G401.6 (cell line): ENCODE data around the gene PBXIP1.
"Not testable (repeated sequence)": the region's sequence is repeated elsewhere in the genome, so short reads cannot be mapped to it uniquely, and the experiment has no call there.

ENCODE experiments used
- FAIRE-seq: peaks from 2 replicates; lab custom pipeline; 2012; peaks lifted over from hg19 to GRCh38; lab: Jason Lieb, UNC

The PBXIP1 gene

DNA sequence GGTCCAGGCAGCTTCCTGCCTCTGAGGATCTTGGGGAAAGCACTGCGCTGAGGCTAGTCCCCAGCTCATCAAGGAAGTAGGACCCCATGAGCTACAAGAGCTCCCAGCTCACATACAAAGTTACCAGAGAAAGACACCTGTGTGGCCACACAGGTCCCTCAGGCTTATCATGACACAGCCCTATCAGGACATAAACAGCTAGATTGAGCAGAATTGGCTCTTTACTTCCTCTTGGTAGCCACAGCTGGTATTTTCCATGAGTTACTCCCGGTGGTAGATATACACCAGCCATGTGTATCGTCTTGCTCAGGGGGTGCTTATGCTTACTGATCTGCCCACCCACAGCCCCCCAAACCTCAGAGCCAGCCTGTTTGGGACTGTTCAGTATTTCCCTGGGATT lies 38.7 kb upstream of the PBXIP1 start:
- FAIRE-seq = no peak

GRCh38 chr1:154994269-154994587 lies 38.3 kb upstream of the PBXIP1 start:
- no peak for FAIRE-seq

- FAIRE-seq = no peak
Observed at GRCh38 chr1:154993572-154994268, 37.8 kb upstream of the PBXIP1 start, which contains the start of gene LENEP. Gene LENEP (plus strand): TSS chr1:154993586. CDS start chr1:154993608, 22 bp downstream.

- FAIRE-seq = no peak
Observed at GRCh38 chr1:154992721-154993571, 37.0 kb upstream of the PBXIP1 start.

DNA sequence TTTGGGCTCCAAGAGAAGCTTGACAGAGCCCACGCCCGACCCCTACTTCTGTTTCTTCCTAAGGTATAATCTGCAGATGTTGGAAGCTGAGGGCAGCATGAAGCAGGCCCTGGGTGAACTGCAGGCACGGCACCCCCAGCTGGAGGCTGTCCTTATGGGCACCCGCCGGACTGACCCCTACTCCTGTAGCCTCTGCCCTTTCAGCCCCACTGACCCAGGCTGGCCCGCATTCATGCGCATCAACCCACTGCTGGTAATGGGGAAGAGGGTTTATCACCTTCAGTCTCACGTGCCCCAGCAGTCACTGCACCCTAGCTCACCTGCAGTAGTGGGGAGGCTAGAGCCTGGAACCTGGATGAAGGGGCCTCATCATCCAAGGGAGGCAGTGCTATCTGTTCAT lies 34.4 kb upstream of the PBXIP1 start:
- FAIRE-seq = no peak

DNA sequence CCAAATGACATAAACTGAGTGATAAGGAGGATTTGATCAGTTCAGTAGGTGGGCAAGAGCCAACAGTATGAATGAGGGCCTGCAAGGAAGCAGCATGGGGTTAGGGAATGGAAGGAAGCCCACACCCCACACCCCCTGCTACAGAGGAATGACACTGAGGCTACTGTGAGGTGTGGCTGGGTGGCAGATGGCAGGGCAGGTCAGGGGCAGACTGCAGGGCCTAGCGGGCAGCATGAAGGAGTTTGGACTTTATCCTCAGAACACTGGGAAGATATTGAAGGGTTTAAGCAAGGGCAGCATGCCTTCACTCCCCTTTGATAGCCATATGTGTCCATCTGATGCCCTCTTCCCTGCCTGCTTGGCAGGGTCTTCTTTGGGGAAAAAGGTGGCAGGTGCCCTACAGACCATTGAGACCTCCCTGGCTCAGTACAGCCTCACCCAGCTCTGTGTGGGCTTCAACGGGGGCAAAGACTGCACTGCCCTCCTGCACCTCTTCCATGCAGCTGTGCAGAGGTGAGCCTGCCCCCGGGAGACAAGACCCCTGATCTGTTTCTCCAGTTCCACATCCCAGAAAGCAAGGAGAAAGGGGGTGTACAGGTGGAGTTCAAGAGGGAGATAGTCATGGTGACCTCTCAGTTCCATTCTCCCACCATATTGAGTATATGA lies 33.4 kb upstream of the PBXIP1 start:
- no peak for FAIRE-seq

DNA sequence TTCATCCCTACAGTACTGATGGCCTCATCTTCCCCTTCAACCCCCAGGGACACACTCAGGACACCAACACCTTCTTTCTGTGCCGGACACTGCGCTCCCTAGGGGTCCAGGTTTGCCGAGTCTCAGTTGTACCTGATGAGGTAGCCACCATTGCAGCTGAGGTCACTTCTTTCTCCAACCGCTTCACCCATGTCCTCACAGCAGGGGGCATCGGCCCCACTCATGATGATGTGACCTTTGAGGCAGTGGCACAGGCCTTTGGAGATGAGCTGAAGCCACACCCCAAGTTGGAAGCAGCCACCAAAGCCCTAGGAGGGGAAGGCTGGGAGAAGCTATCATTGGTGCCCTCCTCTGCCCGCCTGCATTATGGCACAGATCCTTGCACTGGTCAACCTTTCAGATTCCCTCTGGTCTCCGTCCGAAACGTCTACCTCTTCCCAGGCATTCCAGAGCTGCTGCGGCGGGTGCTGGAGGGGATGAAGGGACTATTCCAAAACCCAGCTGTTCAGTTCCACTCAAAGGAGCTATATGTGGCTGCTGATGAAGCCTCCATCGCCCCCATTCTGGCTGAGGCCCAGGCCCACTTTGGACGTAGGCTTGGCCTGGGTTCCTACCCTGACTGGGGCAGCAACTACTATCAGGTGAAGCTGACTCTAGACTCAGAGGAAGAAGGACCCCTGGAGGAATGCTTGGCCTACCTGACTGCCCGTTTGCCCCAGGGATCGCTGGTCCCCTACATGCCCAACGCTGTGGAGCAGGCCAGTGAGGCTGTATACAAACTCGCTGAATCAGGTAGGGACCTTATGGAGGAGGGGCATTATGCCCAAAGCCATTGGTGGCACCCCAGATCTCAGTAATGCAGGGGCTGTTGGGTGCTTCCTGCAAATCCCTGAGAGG lies 32.4 kb upstream of the PBXIP1 start:
- FAIRE-seq = no peak

DNA sequence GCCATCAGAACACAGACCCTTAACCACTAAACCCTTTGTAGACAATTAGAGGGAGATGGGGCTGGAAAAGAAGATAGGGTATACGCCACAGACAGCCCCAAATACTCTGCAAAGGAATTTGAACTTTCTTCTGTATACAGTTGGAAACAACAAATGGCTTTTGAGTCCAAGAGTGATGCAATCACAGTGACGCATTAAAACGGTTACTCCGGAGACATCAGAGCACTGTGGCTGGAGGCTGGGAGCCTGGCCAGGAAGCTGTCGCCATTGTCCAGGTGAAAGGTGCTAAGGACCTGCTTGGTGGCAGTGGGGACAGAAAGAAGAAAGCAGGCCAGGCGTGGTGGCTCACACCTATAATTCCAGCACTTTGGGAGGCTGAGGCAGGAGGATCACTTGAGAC lies 31.4 kb upstream of the PBXIP1 start:
- FAIRE-seq = no peak

DNA sequence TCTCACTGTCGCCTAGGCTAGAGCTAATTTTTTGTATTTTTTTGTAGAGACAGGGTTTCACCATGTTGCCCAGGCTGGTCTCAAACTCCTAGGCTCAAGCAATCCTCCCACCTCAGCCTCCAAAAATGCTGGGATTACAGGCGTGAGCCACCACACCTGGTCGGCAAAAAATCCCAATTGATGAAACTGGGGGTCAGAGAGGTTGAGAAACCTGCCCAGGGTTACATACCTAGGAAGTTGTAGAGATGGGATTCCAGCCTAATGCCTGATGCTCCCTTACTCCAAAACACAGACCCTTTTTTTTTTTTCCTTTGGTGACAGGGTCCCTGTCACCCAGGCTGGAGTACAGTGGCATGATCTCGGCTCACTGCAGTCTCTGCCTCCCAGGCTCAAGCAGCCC lies 30.8 kb upstream of the PBXIP1 start:
- not testable (repeated sequence) for FAIRE-seq

DNA sequence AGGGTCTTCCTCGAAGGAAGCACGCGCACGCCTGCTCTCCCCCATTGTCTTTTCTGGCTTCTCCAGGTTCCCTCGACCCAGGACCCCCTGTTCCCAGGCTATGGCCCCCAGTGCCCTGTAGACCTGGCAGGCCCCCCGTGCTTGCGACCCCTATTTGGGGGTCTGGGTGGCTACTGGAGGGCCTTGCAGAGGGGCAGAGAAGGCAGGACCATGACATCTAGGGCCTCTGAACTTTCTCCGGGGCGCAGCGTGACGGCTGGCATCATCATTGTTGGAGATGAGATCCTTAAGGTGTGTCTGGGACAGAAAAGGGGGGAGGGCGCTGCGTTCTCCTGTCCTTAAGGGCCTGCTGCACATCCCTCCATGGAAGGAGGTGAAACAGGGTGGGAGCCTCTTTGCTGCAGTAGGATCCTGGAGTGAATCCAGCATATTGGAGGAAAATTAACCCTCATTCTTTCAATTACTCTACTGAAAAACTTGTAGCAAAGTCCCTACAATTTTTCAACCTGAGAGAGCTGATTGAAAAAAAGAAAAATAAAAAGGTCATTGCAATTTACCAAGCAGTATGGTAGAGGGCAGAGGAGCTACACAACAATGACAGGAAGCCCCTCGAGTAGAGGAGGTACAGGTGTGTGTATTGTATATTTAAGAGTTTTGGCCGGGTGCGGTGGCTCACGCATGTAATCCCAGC lies 28.0 kb upstream of the PBXIP1 start:
- no peak for FAIRE-seq

DNA sequence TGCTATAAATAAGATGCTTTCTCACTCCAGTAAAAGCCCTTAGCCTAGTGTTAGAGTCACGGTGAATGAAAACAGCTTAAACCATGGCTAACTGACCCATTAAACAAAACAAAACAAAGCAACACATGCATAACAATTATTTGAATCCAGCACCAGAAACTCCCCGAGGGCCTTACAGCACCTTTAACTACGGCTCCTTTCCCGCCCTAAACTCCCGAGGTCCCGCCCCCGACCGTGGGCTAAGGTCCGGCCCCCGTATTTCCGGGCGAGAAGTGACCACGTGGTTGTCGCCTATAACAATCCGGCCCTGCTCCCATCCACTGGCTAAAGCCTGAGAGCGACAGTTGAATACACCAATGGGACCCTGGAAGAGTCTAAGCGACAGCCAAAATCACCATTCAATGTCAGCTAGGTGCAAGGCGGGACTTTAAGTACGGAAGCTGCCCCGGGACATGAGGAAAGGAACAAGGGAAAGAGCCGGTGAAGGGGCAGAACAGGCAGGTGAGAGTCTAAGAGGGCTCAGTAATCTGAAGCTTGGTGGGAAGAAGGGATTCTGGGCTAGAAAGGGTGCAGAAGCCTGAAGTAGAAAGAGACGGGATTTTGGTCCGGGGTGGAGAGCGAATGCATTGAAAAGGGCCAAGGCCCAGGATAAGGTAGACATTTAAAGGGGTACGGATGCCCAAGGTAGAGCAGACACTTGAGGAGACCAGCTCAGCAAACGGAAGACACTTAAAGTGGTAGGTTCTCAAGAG lies 27.2 kb upstream of the PBXIP1 start, which contains the start of gene FLAD1:
TSS of gene FLAD1 (plus strand) at position 448 of the 752 bp plus-strand sequence. CDS start 351 bp downstream, outside the sequence.
- peak; percentile 97 for FAIRE-seq

DNA sequence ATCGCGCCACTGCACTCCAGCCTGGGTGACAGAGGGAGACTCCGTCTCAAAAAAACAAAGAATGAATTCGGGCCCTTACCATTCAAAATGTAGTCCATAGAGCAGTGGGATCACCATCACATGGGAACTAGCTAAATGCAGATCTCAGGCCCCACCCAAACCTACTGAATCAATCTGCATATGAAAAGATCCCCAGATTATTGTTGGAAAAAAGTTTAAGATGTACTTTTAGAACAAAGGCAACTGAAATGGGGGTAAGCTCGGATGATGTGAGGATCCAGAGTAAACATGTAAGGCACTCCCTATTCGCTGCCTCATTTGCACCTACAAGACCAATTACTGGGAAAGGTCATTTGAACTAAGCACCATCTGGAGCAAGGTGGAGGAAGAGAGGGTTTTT lies 26.4 kb upstream of the PBXIP1 start:
- no peak for FAIRE-seq

DNA sequence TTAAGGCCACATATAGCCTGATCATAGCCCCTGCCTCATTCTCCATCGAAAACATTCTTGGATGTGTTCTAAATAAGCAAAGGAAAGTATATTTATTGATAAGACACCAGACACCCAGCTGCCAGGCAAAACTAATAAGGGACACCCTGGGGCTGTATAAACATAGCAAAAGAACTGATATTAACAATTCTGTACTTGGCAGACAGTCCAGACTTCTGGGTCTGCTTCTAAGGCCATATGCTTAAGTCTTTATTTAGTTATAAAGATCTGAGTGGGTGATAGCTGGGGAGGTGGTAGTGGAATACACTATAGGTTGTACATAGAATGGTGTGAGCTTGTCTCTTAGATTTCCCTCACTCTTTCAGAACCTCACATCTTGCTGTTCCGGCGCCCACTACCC lies 22.5 kb upstream of the PBXIP1 start:
- FAIRE-seq = no peak

DNA sequence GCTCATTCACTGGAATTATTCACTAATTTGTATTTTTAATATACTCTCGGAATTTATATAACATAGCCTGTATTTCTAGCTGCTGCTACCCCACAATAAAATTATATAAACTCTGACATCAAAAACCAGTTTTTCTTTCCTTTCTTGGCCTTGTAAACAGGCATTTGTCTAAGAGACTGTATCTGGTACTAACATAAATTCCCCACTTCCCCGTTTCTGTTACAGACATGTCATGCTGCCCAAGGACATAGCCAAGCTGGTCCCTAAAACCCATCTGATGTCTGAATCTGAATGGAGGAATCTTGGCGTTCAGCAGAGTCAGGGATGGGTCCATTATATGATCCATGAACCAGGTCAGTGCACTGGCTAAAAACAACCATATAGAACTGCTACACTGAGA lies 21.9 kb upstream of the PBXIP1 start:
- not testable (repeated sequence) for FAIRE-seq

DNA sequence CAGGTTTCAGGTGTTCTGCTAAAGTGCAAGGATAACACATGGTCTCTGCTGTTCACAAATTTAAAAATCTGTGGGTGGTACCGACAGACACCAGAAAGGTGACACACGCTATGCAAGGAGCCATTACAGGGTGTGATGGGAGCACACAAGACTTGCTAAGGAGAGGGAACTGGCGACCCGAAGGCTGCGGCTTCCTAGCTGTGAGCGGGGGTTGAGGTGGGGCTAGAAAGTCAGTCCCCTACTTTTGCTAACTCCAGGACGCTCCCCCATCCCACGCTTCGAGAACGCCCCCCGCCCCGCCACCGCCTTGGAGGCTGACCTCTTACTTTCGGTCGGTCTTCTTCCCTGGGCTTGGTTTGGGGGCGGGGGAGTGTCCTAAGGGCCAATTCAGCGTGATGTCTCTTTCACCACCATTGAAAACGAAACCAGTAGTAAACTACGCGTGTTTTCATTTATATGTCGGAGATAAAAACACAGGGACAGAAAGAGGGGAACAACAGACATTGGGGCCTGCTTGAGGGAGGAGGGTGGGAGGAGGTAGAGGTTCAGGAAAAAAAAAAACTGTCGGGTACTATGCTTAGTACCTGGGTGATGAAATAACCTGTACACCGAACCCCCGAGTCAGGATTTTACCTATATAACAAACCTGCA lies 19.6 kb upstream of the PBXIP1 start:
- FAIRE-seq = no peak

DNA sequence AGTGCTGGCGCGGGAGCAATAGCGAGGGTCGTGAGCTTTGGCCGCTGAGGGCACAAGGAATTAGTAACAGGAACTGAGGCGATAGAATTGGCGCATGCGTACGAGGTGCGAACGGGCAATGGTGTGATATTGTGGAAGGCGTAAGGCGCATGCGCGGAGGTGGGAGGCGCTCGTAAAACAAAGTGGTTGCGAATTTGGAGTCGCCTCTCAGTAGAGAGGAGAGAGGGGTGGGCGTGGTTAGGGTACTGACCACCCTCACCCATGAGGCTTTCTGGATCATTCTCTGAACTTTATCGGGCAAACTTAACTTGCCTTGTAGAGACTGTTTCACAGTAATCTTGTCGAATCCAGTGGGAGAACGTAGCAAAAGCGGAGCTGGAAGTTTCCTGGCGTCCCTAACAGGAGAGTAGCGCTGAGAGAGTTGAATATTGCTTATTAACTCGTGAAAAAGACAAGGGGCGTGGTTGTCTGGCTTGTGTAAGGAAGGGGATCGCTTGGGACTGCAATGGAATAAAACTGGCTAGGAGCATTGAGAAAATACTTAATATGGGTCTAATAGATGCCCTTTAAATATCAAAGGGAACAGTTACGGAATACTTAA lies 19.0 kb upstream of the PBXIP1 start:
- no peak for FAIRE-seq

DNA sequence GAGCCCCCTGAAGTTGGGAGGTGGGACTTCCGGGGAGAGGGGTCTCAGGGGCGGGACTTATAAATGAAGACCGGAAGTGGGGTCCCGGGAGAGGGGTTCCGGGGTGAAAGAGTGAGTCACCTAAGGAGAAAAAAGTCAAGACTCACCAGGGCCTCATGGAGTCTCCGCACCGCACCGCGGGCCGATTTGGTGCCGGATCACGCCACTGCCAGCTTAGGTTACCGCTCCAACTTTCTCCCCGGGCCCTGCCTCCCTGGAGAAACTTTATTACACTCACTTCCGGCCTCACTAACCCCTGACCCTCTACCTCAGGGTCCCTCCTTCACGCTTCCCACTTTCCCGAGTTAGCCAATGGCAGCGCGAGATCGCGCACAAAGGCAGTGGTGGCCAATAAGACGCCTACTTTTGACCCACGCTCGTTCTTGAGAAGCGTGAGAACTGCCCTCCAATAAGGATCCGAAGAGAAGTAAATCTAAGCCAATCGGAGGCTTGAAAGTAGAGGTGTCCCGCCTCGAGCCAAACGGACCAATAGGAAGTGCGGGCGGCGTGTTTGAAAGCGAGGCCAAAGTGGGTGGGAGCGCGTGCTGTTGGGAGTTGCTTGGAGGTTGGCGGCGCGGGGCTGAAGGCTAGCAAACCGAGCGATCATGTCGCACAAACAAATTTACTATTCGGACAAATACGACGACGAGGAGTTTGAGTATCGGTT lies 18.4 kb upstream of the PBXIP1 start, which contains the start of gene CKS1B:
TSS of gene CKS1B (plus strand) at position 580 of the 706 bp plus-strand sequence. CDS start at position 645, 65 bp downstream.
- peak; percentile 99 for FAIRE-seq

DNA sequence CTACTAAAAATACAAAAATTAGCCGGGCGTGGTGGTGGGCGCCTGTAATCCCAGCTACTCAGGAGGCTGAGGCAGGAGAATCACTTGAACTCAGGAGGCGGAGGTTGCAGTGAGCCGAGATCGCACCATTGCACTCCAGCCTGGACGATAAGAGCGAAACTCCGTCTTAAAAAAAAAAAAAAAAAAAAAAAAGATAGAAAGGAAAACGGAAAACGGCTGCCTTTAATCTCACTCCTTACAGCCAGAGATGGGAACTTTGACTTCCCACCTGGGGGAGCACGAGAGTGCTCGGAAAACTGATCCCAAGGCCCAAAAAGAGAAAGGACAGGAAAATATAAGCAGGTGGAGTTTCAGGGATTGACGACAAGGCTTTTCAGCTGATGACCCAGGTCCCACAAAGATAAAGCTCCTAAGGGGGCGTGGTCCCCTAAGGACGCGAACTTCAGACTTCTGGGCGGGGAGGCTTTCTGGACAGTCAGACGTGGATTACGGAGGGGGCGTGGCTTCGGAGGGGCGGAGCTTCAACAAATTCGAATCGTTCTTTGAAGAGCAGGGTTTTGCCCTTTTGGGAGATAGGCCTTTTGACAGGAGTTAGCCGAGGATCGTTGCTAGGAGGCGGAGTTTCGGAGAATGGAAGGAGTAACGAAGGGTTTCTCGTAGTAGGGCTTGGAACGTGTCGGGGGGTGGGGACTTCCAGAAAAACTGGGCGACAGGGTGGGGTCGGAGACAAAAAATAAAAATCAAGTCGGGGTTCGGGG lies 17.6 kb upstream of the PBXIP1 start:
- FAIRE-seq = peak; percentile 97
